ENCODE data around the gene RBM47. TPM values are rescaled to one million over a fixed set of nuclear protein-coding genes. Genes with fewer than 3 reads are reported as not detected.

The RBM47 gene
- total and polyA plus RNA-seq, 2 experiments from 2014 or later, result 35.6 to 139 TPM

DNA sequence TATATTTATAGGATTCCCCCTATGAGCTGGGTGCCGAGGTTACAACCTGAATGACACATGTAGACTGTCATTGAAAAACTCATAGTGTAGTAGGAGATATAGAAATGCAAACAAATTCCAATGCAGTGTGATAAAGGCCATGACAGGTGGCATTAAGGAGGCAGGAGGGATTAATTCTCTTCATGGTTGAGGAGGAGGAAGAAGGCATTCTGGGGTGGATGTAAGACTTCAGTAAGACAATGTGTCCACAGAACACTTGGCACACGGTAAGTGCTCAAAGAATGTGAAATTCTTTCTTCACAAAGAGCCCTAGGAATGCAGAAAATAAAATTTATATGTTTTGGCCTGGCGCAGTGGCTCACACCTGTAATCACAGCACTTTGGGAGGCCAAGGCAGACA is 136.5 kb downstream of the RBM47 start (continued):
- TF ChIP-seq, protein P1, sequence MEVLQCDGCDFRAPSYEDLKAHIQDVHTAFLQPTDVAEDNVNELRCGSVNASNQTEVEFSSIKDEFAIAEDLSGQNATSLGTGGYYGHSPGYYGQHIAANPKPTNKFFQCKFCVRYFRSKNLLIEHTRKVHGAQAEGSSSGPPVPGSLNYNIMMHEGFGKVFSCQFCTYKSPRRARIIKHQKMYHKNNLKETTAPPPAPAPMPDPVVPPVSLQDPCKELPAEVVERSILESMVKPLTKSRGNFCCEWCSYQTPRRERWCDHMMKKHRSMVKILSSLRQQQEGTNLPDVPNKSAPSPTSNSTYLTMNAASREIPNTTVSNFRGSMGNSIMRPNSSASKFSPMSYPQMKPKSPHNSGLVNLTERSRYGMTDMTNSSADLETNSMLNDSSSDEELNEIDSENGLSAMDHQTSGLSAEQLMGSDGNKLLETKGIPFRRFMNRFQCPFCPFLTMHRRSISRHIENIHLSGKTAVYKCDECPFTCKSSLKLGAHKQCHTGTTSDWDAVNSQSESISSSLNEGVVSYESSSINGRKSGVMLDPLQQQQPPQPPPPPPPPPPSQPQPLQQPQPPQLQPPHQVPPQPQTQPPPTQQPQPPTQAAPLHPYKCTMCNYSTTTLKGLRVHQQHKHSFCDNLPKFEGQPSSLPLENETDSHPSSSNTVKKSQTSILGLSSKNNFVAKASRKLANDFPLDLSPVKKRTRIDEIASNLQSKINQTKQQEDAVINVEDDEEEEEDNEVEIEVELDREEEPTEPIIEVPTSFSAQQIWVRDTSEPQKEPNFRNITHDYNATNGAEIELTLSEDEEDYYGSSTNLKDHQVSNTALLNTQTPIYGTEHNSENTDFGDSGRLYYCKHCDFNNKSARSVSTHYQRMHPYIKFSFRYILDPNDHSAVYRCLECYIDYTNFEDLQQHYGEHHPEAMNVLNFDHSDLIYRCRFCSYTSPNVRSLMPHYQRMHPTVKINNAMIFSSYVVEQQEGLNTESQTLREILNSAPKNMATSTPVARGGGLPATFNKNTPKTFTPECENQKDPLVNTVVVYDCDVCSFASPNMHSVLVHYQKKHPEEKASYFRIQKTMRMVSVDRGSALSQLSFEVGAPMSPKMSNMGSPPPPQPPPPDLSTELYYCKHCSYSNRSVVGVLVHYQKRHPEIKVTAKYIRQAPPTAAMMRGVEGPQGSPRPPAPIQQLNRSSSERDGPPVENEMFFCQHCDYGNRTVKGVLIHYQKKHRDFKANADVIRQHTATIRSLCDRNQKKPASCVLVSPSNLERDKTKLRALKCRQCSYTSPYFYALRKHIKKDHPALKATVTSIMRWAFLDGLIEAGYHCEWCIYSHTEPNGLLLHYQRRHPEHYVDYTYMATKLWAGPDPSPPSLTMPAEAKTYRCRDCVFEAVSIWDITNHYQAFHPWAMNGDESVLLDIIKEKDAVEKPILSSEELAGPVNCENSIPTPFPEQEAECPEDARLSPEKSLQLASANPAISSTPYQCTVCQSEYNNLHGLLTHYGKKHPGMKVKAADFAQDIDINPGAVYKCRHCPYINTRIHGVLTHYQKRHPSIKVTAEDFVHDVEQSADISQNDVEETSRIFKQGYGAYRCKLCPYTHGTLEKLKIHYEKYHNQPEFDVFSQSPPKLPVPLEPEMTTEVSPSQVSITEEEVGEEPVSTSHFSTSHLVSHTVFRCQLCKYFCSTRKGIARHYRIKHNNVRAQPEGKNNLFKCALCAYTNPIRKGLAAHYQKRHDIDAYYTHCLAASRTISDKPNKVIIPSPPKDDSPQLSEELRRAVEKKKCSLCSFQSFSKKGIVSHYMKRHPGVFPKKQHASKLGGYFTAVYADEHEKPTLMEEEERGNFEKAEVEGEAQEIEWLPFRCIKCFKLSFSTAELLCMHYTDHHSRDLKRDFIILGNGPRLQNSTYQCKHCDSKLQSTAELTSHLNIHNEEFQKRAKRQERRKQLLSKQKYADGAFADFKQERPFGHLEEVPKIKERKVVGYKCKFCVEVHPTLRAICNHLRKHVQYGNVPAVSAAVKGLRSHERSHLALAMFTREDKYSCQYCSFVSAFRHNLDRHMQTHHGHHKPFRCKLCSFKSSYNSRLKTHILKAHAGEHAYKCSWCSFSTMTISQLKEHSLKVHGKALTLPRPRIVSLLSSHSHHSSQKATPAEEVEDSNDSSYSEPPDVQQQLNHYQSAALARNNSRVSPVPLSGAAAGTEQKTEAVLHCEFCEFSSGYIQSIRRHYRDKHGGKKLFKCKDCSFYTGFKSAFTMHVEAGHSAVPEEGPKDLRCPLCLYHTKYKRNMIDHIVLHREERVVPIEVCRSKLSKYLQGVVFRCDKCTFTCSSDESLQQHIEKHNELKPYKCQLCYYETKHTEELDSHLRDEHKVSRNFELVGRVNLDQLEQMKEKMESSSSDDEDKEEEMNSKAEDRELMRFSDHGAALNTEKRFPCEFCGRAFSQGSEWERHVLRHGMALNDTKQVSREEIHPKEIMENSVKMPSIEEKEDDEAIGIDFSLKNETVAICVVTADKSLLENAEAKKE (CRISPR knock-in tag; IDR thresholded peaks at IDR 0.05), result no peak

DNA sequence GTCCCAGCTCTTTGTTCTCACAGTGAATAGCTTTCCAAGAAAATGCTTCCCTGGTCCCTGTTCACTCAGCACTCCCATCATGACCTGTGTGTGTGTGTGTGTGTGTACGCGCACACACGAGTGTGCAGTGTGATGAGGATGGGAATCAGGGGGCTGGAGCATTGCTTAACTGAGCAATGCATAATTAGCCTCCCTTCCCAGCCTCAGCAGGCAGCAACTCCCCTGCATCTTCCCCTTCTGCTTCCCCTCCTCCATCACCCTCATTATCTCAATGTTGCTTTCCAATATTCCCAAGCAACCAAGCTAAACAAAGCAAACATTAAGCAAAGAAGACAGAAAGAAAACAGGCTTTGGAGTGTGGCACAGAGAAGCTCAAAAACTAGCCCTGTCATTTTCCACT is 137.0 kb downstream of the RBM47 start:
- peaks cover 34% of the 10 kb centered on the region for H3K4me1 Mint-ChIP-seq
- TF ChIP-seq ZNF331 (CRISPR knock-in tag; IDR thresholded peaks at IDR 0.05; ENCODE audit: low read depth) (no peak), EZH2phosphoT487 (IDR thresholded peaks at IDR 0.05; ENCODE audit: unreplicated experiment) (no peak), STAT1 (IDR thresholded peaks at IDR 0.05; ENCODE audit: unreplicated experiment) (no peak)
- TF ChIP-seq, protein P2, sequence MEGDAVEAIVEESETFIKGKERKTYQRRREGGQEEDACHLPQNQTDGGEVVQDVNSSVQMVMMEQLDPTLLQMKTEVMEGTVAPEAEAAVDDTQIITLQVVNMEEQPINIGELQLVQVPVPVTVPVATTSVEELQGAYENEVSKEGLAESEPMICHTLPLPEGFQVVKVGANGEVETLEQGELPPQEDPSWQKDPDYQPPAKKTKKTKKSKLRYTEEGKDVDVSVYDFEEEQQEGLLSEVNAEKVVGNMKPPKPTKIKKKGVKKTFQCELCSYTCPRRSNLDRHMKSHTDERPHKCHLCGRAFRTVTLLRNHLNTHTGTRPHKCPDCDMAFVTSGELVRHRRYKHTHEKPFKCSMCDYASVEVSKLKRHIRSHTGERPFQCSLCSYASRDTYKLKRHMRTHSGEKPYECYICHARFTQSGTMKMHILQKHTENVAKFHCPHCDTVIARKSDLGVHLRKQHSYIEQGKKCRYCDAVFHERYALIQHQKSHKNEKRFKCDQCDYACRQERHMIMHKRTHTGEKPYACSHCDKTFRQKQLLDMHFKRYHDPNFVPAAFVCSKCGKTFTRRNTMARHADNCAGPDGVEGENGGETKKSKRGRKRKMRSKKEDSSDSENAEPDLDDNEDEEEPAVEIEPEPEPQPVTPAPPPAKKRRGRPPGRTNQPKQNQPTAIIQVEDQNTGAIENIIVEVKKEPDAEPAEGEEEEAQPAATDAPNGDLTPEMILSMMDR (conservative IDR thresholded peaks at IDR 0.05; ENCODE audit: low read depth in 2 of 2), result no peak
- TF ChIP-seq, protein P1 (CRISPR knock-in tag; IDR thresholded peaks at IDR 0.05), result no peak
- TF ChIP-seq, protein P3, sequence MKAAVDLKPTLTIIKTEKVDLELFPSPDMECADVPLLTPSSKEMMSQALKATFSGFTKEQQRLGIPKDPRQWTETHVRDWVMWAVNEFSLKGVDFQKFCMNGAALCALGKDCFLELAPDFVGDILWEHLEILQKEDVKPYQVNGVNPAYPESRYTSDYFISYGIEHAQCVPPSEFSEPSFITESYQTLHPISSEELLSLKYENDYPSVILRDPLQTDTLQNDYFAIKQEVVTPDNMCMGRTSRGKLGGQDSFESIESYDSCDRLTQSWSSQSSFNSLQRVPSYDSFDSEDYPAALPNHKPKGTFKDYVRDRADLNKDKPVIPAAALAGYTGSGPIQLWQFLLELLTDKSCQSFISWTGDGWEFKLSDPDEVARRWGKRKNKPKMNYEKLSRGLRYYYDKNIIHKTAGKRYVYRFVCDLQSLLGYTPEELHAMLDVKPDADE (IDR thresholded peaks at IDR 0.05), result no peak
- Histone ChIP-seq H3K27ac (ENCODE audit: low read depth) (peak overlapping the region; percentile 62; the same call in 1 of the 2 replicates), H3K4me3 (no peak overlapping the region), H3K79me2 (replicated peaks; ENCODE audit: insufficient read depth) (peaks cover 73% of the 10 kb centered on the region), H4K20me1 (replicated peaks; ENCODE audit: insufficient read depth) (peaks cover 10% of the 10 kb centered on the region), H3K4me2 (no peak overlapping the region), H3K9me2 (ENCODE audit: insufficient read depth) (no peaks in the 10 kb centered on the region), H3K4me1 (ENCODE audit: insufficient read depth) (peaks cover 10% of the 10 kb centered on the region; the same call in 1 of the 2 replicates), H3K36me3 (ENCODE audit: insufficient read depth) (no peaks in the 10 kb centered on the region), H3F3A (replicated peaks; ENCODE audit: low read depth) (no peaks in the 10 kb centered on the region), H2AFZ (no peak overlapping the region), H3K27me3 (ENCODE audit: insufficient read depth) (no peaks in the 10 kb centered on the region)
- no peaks in the 10 kb centered on the region for H3K9me3 Mint-ChIP-seq
- DNase-seq (ENCODE audit: low spot score), result no peak
- ATAC-seq, result no peak
- H3K27me3 Mint-ChIP-seq (ENCODE audit: insufficient read depth, low read depth, poor library complexity), result peaks cover 12% of the 10 kb centered on the region
- peaks cover 3% of the 10 kb centered on the region; the same call in 2 of the 3 replicates for H3K36me3 Mint-ChIP-seq (ENCODE audit: low read depth)
- H3K27ac Mint-ChIP-seq, result peak overlapping the region; percentile 21
- no peak overlapping the region for H3K4me3 Mint-ChIP-seq

All from GM23338 (cell line).